ENCODE results near the gene PXDC1. TPM values are rescaled to one million over a fixed set of nuclear protein-coding genes. Genes with fewer than 3 reads are reported as not detected.
A peak's percentile ranks its signal among the peaks of the same experiment; 100 is the strongest.

The PXDC1 gene
- total RNA-seq (2021; ENCODE audit: unreplicated experiment) (36.2 TPM), Bru-seq, nascent RNA (percentile 82 among the genes with signal in this experiment), BruChase-seq, experiment 1, labeled RNA remaining after a 2-hour chase (percentile 76 among the genes with signal in this experiment), BruChase-seq, experiment 2, labeled RNA remaining after a 6-hour chase (percentile 72 among the genes with signal in this experiment)
- polyA plus RNA-seq (2012; ENCODE audit: insufficient read length) = 29.3 TPM
- long read RNA-seq, transcript PXDC1-202 (5 exons, 2,190 nt) = major isoform, 69 of 97 reads
- long read RNA-seq, partial matches to known transcripts = 20 of 97 reads
- long read RNA-seq, other reads (novel, unspliced or antisense) = 8 of 97 reads

- BruUV-seq (replicated peaks) = no TSS peak
These were observed at the start of gene PXDC1 for GRCh38 chr6:3751077-3751729. Gene PXDC1 (minus strand): TSS chr6:3751713. CDS start chr6:3751531, 182 bp downstream.

GRCh38 chr6:3800850-3801591 lies 49.5 kb upstream of the PXDC1 start:
- Histone ChIP-seq H3K27ac (ENCODE audit: low read length) (no peak overlapping the region), H3K4me1 (ENCODE audit: control insufficient read depth, insufficient read depth, low read length) (peaks cover 12% of the 10 kb centered on the region), H3K27me3 (ENCODE audit: control insufficient read depth, insufficient read depth, low read length) (no peaks in the 10 kb centered on the region), H3K36me3 (ENCODE audit: control insufficient read depth, insufficient read depth, low read length) (no peaks in the 10 kb centered on the region), H3K4me3 (ENCODE audit: low read depth in 2 of 2, low read length in 2 of 2) (no peak overlapping the region), H3K9me3 (ENCODE audit: control insufficient read depth, insufficient read depth, low read depth, low read length) (no peaks in the 10 kb centered on the region)
- no TSS peak for BruUV-seq (replicated peaks)
- no peak for DNase-seq (ENCODE audit: low read depth, low spot score)
- TF ChIP-seq REST (IDR thresholded peaks at IDR 0.05; ENCODE audit: insufficient read depth in 1 of 2, low read depth in 2 of 2, low read length in 1 of 2) (no peak), POLR2AphosphoS5 (IDR thresholded peaks at IDR 0.05; ENCODE audit: low read depth, low read length) (no peak)
- ChIA-PET CTCF (no interaction called here), POLR2A (no interaction called here)
- in situ Hi-C loops (cut with HindIII; ENCODE audit: low pct_unique_long_range_greater_than_20kb, low sequenced_read_pairs) = loop anchor here (25.0 kb wide), 1 partner anchor 186 kb away; no protein-coding TSS in a partner anchor
- intact Hi-C loops (cut with micrococcal nuclease; ENCODE audit: unreplicated experiment) = no loop called here
- ATAC-seq = no peak

More at GRCh38 chr6:3751077-3751729, at the start of gene PXDC1:
- Histone ChIP-seq H3K27me3 (ENCODE audit: control insufficient read depth, insufficient read depth, low read length) (no peaks in the 10 kb centered on the region), H3K9me3 (ENCODE audit: control insufficient read depth, insufficient read depth, low read depth, low read length) (no peaks in the 10 kb centered on the region), H3K4me3 (ENCODE audit: low read depth in 2 of 2, low read length in 2 of 2) (peak within 1 kb of the TSS; percentile 62 to 66), H3K27ac (ENCODE audit: low read length) (peak within 1 kb of the TSS; percentile 85), H3K4me1 (ENCODE audit: control insufficient read depth, insufficient read depth, low read length) (peaks cover 34% of the 10 kb centered on the region), H3K36me3 (ENCODE audit: control insufficient read depth, insufficient read depth, low read length) (no peaks in the 10 kb centered on the region)
- ATAC-seq (peak; percentile 2), DNase-seq (ENCODE audit: low read depth, low spot score) (no peak)
- TF ChIP-seq POLR2AphosphoS5 (IDR thresholded peaks at IDR 0.05; ENCODE audit: low read depth, low read length) = no peak
- 0 out of 2 replicates have a peak, but pooled peaks have one; percentile 29 for TF ChIP-seq SIN3A (IDR thresholded peaks at IDR 0.05; ENCODE audit: borderline replicate concordance, insufficient read depth, low read depth, low read length)
- ChIA-PET POLR2A (no interaction called here), CTCF (no interaction called here)
- intact Hi-C loops (cut with micrococcal nuclease; ENCODE audit: unreplicated experiment) = no loop called here
- in situ Hi-C loops (cut with HindIII; ENCODE audit: low pct_unique_long_range_greater_than_20kb, low sequenced_read_pairs) = no loop called here

- no TSS peak for BruUV-seq (replicated peaks)
- H3K36me3 ChIP-seq (ENCODE audit: control insufficient read depth, insufficient read depth, low read length) = no peaks in the 10 kb centered on the region
- no peaks in the 10 kb centered on the region for H3K9me3 ChIP-seq (ENCODE audit: control insufficient read depth, insufficient read depth, low read depth, low read length)
- H3K4me3 ChIP-seq (ENCODE audit: low read depth in 2 of 2, low read length in 2 of 2) = no peak overlapping the region
- intact Hi-C loops (cut with micrococcal nuclease; ENCODE audit: unreplicated experiment) (no loop called here), in situ Hi-C loops (cut with HindIII; ENCODE audit: low pct_unique_long_range_greater_than_20kb, low sequenced_read_pairs) (loop anchor here (25.0 kb wide), 1 partner anchor 188 kb away; no protein-coding TSS in a partner anchor)
- TF ChIP-seq CTCF (IDR thresholded peaks at IDR 0.05) (no peak), POLR2AphosphoS5 (IDR thresholded peaks at IDR 0.05; ENCODE audit: low read depth, low read length) (no peak), REST (IDR thresholded peaks at IDR 0.05; ENCODE audit: insufficient read depth in 1 of 2, low read depth in 2 of 2, low read length in 1 of 2) (no peak), TCF7L2 (IDR thresholded peaks at IDR 0.05; ENCODE audit: low read depth, low read length) (no peak), SIN3A (IDR thresholded peaks at IDR 0.05; ENCODE audit: borderline replicate concordance, insufficient read depth, low read depth, low read length) (no peak)
- CTCF ChIA-PET = no interaction called here
- ATAC-seq (no peak), DNase-seq (ENCODE audit: low read depth, low spot score) (no peak)
- H3K4me1 ChIP-seq (ENCODE audit: control insufficient read depth, insufficient read depth, low read length) = peaks cover 12% of the 10 kb centered on the region
- POLR2A ChIA-PET = no interaction called here
- no peak overlapping the region; the same call in 1 of the 2 replicates for H3K27ac ChIP-seq (ENCODE audit: low read length)
- H3K27me3 ChIP-seq (ENCODE audit: control insufficient read depth, insufficient read depth, low read length) = no peaks in the 10 kb centered on the region
These were observed 48.2 kb upstream of the PXDC1 start for GRCh38 chr6:3799719-3800118.

Data from Panc1 (cell line).